A673 (cell line): ENCODE results near the gene SFMBT2.

Source experiments
- CTCF ChIP-seq: fragments of 300-800, 200-600 bp; sonication (generic); conservative IDR thresholded peaks from 2 replicates; pipeline ENCODE4 v1.5.1; 2017; ENCODE audit warnings: low read depth, mild to moderate bottlenecking, antibody characterized with exemption, low read length, moderate library complexity, mixed read lengths
- EZH2 ChIP-seq: fragments of 200-600 bp; sonication (generic); IDR thresholded peaks from 2 replicates; pipeline ENCODE4 v1.6.1; 2017; ENCODE audit warnings: borderline replicate concordance, low read depth, mild to moderate bottlenecking, mixed read lengths, antibody characterized with exemption, low read length; ENCODE audit not compliant: poor library complexity, severe bottlenecking

- TF ChIP-seq CTCF (no peak), EZH2 (no peak)
Observed at GRCh38 chr10:7233259-7233991, 177.4 kb downstream of the SFMBT2 start.
